Measurements from ENCODE around the gene WNT8B.

The WNT8B gene

GRCh38 chr10:100531761-100532160, 69.0 kb downstream of the WNT8B start:
- TF ChIP-seq CTCF (IDR thresholded peaks at IDR 0.05): no peak

Measured in LNCAP (cell line).